HG03108 (cell line): Measurements from ENCODE around the gene ETDC.

ENCODE experiments used
- ATAC-seq: cut with Tn5 transposase; IDR thresholded peaks from one replicate; pipeline ENCODE4 v1.9.1; 2021; ENCODE audit warnings: moderate library complexity; ENCODE audit not compliant: unreplicated experiment

ETDC gene

GRCh38 chrX:135345107-135345589, 35.9 kb downstream of the ETDC start:
- no peak for ATAC-seq

- ATAC-seq, result no peak
Observed at GRCh38 chrX:135346975-135347374, 37.7 kb downstream of the ETDC start.

GRCh38 chrX:135347381-135348016, 38.2 kb downstream of the ETDC start:
- no peak for ATAC-seq

GRCh38 chrX:135354288-135354687, 45.0 kb downstream of the ETDC start:
- ATAC-seq, result no peak
